Measurements from ENCODE around the gene FGGY.

The FGGY gene

DNA sequence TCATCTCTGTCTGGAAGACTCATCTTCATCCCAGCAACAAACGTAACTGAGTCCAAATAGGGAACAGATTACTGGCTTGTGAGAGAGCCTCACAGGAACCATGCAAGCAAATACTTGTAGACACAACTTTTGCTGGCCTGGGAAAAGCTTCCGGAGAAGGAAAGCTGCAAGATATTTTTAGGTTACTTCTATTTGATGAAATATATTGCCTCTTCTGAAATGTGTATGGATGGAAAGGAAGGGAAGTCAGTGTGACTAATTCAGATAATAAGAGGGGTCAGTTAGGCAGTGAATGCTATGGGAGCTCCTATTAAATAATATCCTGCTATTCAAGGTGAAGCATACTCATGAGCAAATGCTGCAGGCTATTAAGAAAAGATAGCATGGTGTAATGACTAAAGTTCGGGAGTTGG lies 20.4 kb upstream of the FGGY start:
- Histone ChIP-seq H3K36me3 (ENCODE audit: low read depth) (no peaks in the 10 kb centered on the region), H3K4me1 (ENCODE audit: insufficient read depth, poor library complexity, severe bottlenecking) (no peaks in the 10 kb centered on the region), H3K4me3 (ENCODE audit: severe bottlenecking) (no peak overlapping the region), H3K9me3 (ENCODE audit: severe bottlenecking) (no peaks in the 10 kb centered on the region), H3K27me3 (ENCODE audit: insufficient read depth, poor library complexity, severe bottlenecking) (no peaks in the 10 kb centered on the region), H3K27ac (ENCODE audit: poor library complexity, severe bottlenecking) (no peak overlapping the region)
- TF ChIP-seq CTCF (IDR thresholded peaks at IDR 0.05; ENCODE audit: poor library complexity, severe bottlenecking) = no peak
- ATAC-seq (ENCODE audit: low read depth) = no peak
- no peak for DNase-seq (ENCODE audit: low spot score)

DNA sequence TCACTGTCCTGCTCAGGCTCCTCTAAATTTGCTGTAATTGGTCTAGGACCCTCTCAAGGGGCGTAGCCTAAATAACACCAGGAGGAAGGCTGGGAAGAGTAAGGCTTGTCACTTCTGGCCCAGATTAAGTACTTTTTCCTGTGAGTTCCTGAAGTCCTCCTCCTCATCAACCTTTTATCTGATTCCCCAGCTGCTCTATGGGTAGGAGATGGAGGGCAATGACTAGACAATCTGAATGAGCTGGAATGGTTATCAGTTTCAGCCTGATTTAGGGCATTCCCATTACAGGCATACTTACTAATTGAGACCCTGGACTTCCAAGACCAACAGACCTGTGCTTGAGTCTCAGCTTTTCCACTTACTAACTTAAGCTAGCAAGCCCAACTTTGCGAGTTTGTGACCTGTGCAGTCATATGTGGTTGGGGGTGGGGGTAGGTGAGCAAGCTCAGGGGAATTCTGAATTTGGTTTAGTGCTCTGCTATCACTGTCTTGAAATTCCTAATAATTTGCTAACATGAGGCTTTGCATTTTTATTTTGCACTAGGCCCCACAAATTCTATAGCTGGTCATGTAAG lies 18.0 kb upstream of the FGGY start:
- Histone ChIP-seq H3K27ac (ENCODE audit: poor library complexity, severe bottlenecking) (no peak overlapping the region), H3K4me3 (ENCODE audit: severe bottlenecking) (no peak overlapping the region), H3K36me3 (ENCODE audit: low read depth) (no peaks in the 10 kb centered on the region), H3K27me3 (ENCODE audit: insufficient read depth, poor library complexity, severe bottlenecking) (no peaks in the 10 kb centered on the region), H3K4me1 (ENCODE audit: insufficient read depth, poor library complexity, severe bottlenecking) (no peaks in the 10 kb centered on the region), H3K9me3 (ENCODE audit: severe bottlenecking) (no peaks in the 10 kb centered on the region)
- DNase-seq (ENCODE audit: low spot score) = no peak
- no peak for ATAC-seq (ENCODE audit: low read depth)
- no peak for TF ChIP-seq CTCF (IDR thresholded peaks at IDR 0.05; ENCODE audit: poor library complexity, severe bottlenecking)

DNA sequence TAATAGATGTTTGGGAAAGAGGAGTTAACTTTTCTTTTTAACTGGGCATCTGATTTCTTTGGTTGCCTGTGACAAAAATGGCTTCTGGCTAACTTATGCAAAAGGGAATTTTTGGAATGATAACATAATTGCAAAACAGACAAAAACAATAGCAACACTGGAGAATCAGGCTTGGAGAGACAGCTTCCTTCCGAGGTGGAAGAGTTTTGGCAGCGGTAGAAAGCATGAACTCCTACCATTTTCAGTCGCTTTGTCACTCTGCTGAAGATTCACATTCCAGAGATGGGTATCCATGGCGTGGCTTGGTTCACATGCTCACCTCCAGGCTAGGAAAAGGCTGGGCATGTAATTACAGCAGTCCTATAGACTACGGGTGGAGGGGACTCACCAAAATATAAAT lies 17.2 kb upstream of the FGGY start:
- Histone ChIP-seq H3K27ac (ENCODE audit: poor library complexity, severe bottlenecking) (no peak overlapping the region), H3K27me3 (ENCODE audit: insufficient read depth, poor library complexity, severe bottlenecking) (no peaks in the 10 kb centered on the region), H3K4me3 (ENCODE audit: severe bottlenecking) (no peak overlapping the region), H3K36me3 (ENCODE audit: low read depth) (no peaks in the 10 kb centered on the region), H3K9me3 (ENCODE audit: severe bottlenecking) (no peaks in the 10 kb centered on the region), H3K4me1 (ENCODE audit: insufficient read depth, poor library complexity, severe bottlenecking) (no peaks in the 10 kb centered on the region)
- DNase-seq (ENCODE audit: low spot score) (no peak), ATAC-seq (ENCODE audit: low read depth) (no peak)
- TF ChIP-seq CTCF (IDR thresholded peaks at IDR 0.05; ENCODE audit: poor library complexity, severe bottlenecking) = no peak

GRCh38 chr1:59282951-59283350 lies 13.9 kb upstream of the FGGY start:
- H3K27ac ChIP-seq (ENCODE audit: poor library complexity, severe bottlenecking) = no peak overlapping the region
- ATAC-seq (ENCODE audit: low read depth) = no peak

More at GRCh38 chr1:59282951-59283350, 13.9 kb upstream of the FGGY start:
- Histone ChIP-seq H3K9me3 (ENCODE audit: severe bottlenecking) (no peaks in the 10 kb centered on the region), H3K36me3 (ENCODE audit: low read depth) (no peaks in the 10 kb centered on the region), H3K4me1 (ENCODE audit: insufficient read depth, poor library complexity, severe bottlenecking) (no peaks in the 10 kb centered on the region), H3K27me3 (ENCODE audit: insufficient read depth, poor library complexity, severe bottlenecking) (no peaks in the 10 kb centered on the region), H3K4me3 (ENCODE audit: severe bottlenecking) (no peak overlapping the region)
- DNase-seq (ENCODE audit: low spot score) = no peak
- no peak for TF ChIP-seq CTCF (IDR thresholded peaks at IDR 0.05; ENCODE audit: poor library complexity, severe bottlenecking)
